ENCODE results near the gene DIDO1. TPM values are rescaled to one million over a fixed set of nuclear protein-coding genes. Genes with fewer than 3 reads are reported as not detected.
A peak's percentile ranks its signal among the peaks of the same experiment; 100 is the strongest.

Gene DIDO1
- polyA plus RNA-seq, 1 experiment = 19.8 TPM

DNA sequence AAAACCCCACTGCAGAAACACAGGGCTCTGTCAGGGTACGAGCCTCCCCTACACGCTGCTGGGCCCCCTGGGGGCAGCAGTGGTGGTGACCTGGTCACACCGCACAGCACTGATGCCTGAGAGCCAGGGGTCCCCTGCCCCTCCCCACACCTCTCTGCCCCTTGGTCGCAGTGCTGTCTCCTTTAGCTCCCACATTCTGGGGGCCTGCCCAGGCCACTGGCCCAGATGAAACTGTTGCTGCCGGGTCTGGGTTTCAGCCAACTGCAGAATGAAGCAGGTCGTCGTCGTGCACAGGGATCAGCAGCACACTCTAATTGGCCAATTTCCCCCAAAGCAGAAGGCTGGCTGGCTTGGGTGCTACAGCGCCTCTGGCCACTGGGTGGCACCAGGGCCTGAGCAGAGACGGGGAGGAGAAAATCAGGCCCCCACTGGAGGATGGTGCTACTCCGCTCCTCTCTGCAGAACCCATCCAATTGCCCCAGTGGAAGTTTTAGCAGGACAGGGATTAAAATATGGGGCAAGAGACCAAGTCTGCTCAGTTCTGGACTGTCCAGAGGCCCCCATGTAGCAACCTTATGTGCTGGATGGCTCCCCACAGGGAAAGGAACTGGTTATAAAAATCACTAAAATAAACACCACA, 26.1 kb downstream of the DIDO1 start:
- ChIA-PET POLR2A (no interaction called here), CTCF (interaction anchor here (0.7 to 3.8 kb wide), 18 partner anchors 8 to 112 kb away, joined by 3 to 44 read pairs (median 5); partner anchors contain the start of gene SLC17A9)
- DNase-seq (ENCODE audit: low read depth) = no peak
- no peaks in the 10 kb centered on the region for H3K27me3 ChIP-seq (ENCODE audit: control insufficient read depth, insufficient read depth, low read length)
- TF ChIP-seq, protein P1, sequence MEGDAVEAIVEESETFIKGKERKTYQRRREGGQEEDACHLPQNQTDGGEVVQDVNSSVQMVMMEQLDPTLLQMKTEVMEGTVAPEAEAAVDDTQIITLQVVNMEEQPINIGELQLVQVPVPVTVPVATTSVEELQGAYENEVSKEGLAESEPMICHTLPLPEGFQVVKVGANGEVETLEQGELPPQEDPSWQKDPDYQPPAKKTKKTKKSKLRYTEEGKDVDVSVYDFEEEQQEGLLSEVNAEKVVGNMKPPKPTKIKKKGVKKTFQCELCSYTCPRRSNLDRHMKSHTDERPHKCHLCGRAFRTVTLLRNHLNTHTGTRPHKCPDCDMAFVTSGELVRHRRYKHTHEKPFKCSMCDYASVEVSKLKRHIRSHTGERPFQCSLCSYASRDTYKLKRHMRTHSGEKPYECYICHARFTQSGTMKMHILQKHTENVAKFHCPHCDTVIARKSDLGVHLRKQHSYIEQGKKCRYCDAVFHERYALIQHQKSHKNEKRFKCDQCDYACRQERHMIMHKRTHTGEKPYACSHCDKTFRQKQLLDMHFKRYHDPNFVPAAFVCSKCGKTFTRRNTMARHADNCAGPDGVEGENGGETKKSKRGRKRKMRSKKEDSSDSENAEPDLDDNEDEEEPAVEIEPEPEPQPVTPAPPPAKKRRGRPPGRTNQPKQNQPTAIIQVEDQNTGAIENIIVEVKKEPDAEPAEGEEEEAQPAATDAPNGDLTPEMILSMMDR (IDR thresholded peaks at IDR 0.05; ENCODE audit: insufficient read depth, low read depth, low read length) = peak; percentile 98
- H3K36me3 ChIP-seq (ENCODE audit: control insufficient read depth, insufficient read depth, low read length) = peaks cover 21% of the 10 kb centered on the region
- H3K4me3 ChIP-seq (ENCODE audit: low read depth, low read length) = no peak overlapping the region

DNA sequence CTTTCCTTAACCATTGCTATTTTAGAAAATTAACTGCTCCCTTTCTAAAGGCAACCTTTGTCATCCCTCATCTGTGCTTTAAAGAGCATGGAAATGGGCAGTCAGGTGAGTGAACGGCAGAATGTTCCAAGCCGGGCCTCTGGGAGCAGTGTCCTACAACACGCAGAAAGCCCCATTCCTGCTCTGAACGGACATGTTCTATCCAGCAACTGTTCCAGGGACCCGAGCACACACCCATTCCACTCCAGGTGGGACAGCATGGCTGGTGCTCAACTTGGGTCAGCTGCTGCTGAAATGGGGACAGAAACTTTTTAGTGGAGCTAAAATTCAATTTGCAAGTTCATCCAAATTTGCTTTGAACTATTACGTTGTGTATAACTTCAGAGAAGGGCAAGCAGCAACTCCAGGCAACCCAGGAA, 26.7 kb downstream of the DIDO1 start:
- no peak for DNase-seq (ENCODE audit: low read depth)
- Histone ChIP-seq H3K27me3 (ENCODE audit: control insufficient read depth, insufficient read depth, low read length) (no peaks in the 10 kb centered on the region), H3K36me3 (ENCODE audit: control insufficient read depth, insufficient read depth, low read length) (peaks cover 20% of the 10 kb centered on the region), H3K4me3 (ENCODE audit: low read depth, low read length) (no peak overlapping the region)
- TF ChIP-seq, protein P1 (IDR thresholded peaks at IDR 0.05; ENCODE audit: insufficient read depth, low read depth, low read length) = no peak
- CTCF ChIA-PET = interaction anchor here (0.8 to 3.8 kb wide), 13 partner anchors 8 to 112 kb away, joined by 3 to 44 read pairs (median 5); partner anchors contain the start of gene SLC17A9
- POLR2A ChIA-PET = no interaction called here

DNA sequence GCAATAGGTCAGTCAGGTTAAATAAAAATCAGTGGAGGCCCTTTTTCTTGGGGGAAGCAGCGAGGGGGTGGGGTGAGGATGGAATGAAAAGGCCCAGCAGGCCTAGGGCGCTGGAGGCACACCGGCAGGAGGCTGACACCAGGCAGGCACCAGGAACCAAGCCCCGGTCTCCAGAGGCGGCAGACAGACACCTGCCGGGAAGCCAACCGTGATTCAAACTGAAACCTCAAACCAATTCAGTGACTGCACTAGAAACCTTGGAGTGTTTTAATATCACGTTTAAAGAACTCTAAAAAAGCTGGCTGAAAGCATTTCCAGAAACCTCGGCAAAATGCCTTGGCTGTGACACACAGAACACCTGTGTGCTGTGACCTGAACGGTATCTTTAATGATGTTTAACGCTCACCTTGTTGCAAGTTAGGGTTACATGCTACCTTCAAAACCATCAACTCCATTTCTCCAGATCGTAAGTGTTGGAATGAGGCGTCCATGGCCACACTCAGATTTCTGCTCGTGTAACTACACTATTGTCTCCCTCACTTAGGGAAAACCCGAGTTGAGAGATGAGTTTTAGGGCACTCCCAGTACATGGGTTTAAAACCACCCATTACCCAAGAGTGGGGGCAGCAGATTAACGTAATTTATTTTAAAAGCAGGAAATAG, 27.2 kb downstream of the DIDO1 start:
- POLR2A ChIA-PET = no interaction called here
- H3K36me3 ChIP-seq (ENCODE audit: control insufficient read depth, insufficient read depth, low read length) = peaks cover 22% of the 10 kb centered on the region
- TF ChIP-seq, protein P1 (IDR thresholded peaks at IDR 0.05; ENCODE audit: insufficient read depth, low read depth, low read length) = no peak
- H3K27me3 ChIP-seq (ENCODE audit: control insufficient read depth, insufficient read depth, low read length) = no peaks in the 10 kb centered on the region
- no peak for DNase-seq (ENCODE audit: low read depth)
- CTCF ChIA-PET = interaction anchor here (0.7 to 3.8 kb wide), 15 partner anchors 9 to 113 kb away, joined by 3 to 44 read pairs (median 5); partner anchors contain the start of gene SLC17A9
- H3K4me3 ChIP-seq (ENCODE audit: low read depth, low read length) = no peak overlapping the region

DNA sequence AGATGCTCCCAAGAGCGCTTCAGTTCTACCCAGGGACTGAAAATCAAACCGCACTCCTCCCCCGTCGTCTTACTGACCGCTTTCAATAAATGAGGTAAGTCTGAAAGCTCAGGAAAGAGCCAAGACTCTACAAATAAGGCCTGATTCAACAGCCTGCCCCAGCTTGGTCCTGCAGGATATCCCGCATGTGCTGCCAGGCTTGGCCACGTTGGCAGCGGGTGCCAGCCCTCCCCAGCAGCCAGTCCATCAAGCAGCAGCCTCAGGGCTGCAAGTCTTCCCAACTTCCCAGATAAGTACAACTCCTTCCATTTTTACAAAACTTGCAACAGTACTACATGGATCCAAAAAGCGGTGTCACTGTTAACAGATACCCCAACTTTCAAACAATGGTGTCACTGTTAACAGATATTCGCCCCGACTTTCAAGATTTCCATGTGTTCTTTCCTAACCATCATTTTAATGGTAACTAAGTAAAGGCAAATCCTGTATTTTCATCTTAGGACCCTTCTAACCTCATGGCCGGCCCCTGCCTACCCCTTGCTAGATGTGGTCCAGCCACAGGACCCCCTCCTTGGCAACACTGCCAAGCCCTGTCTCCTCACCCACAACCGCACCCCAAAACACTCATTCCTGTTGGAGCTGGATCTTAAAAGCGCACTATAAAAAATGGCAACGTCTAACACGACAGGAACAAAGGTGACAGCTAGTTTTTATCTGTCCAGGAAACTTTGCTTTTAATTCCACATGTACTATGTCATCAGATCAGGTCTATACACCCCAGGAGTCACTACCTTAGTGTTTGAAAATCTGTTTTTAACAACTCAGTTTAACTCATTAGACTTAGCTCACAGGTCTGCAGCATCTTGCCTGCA, 28.0 kb downstream of the DIDO1 start:
- no peak for DNase-seq (ENCODE audit: low read depth)
- TF ChIP-seq, protein P1 (IDR thresholded peaks at IDR 0.05; ENCODE audit: insufficient read depth, low read depth, low read length) = no peak
- CTCF ChIA-PET = interaction anchor here (0.7 to 2.2 kb wide), 11 partner anchors 9 to 113 kb away, joined by 3 to 14 read pairs (median 4); partner anchors contain the start of gene SLC17A9
- POLR2A ChIA-PET = no interaction called here
- H3K27me3 ChIP-seq (ENCODE audit: control insufficient read depth, insufficient read depth, low read length) = no peaks in the 10 kb centered on the region
- H3K4me3 ChIP-seq (ENCODE audit: low read depth, low read length) = no peak overlapping the region
- H3K36me3 ChIP-seq (ENCODE audit: control insufficient read depth, insufficient read depth, low read length) = peaks cover 23% of the 10 kb centered on the region

Measured in BJ (cell line).